A204.1 (cell line): ENCODE measurements around the gene SCGB3A1.

Experiments used
- FAIRE-seq: peaks from 2 replicates; lab custom pipeline; 2012; peaks lifted over from hg19 to GRCh38; lab: Jason Lieb, UNC

Gene SCGB3A1

DNA sequence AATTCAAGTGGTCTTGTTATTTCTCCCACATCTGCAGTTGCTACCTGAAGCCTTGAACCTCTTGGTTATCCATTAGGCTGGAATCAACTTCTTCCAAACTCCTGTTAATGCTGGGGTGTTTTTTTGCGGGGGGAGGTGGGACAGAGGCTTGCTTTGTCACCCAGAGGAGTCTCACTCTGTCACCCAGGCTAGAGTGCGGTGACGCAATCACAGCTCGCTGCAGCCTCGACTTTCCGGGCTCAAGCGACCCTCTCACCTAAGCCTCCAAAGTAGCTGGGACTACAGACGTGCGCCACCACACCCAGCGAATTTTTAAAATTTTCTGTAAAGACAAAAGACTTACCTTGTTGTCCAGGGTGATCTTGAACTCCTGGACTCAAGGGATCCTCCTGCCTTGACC is 4.4 kb downstream of the SCGB3A1 start:
- no peak for FAIRE-seq

- FAIRE-seq, result no peak
Observed at GRCh38 chr5:180586204-180586603, 5.1 kb downstream of the SCGB3A1 start.

DNA sequence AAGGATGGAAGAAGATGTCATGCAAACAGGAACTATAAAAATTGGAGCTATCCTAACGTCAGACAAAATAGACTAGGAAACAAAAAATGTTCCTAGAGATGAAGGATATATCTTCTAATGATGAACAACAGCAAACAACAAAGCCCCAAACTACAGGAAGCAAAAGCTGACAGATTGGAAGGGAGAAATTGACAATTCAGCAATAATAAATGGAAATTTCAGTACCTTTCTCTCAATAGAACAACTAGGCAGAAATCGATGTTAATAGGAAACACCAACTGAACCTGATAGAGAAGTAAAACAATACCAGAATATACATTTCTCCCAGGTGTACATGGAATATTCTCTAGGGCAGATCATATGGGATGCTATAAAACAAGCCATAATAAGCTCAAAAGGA is 7.6 kb downstream of the SCGB3A1 start:
- FAIRE-seq, result no peak

GRCh38 chr5:180580681-180581080 is 10.6 kb downstream of the SCGB3A1 start:
- no peak for FAIRE-seq

DNA sequence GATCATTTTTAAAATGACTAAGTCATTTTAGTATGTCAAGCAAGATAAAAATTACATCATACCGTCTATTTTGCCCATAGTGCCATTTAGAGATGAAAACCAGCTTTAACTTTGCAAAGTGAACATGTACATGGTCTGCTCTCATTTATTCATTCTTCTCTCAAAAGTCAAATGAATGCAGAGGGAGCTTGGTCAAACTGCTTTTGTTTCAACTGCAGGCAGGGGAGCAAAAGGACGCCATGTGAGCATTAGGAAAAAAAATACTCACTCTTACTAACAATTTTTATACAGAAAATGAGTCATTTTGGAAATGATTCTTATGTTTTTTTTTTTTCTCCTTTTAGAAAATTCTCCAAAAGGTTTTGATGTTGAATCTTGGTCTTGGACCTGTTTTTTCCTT is 15.7 kb downstream of the SCGB3A1 start:
- FAIRE-seq, result no peak

DNA sequence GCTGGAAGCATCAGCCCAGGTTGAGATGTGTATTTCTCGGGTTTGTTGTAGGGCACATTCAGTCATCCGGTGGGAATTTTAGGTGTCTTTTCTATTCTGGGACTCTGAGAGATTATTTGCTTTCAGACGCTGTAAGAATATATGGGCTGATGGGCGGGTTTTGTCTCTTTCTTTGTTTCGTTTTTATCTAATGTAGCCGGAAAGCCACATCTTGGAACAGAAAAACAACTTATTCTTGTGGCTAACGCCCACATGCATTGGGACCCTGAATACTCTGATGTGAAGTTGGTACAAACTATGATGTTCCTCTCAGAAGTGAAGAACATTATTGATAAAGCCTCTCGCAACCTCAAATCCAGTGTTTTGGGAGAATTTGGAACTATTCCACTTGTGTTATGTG is 22.4 kb downstream of the SCGB3A1 start:
- FAIRE-seq, result no peak

- no peak for FAIRE-seq
Observed at GRCh38 chr5:180563994-180564393, 27.3 kb downstream of the SCGB3A1 start.

DNA sequence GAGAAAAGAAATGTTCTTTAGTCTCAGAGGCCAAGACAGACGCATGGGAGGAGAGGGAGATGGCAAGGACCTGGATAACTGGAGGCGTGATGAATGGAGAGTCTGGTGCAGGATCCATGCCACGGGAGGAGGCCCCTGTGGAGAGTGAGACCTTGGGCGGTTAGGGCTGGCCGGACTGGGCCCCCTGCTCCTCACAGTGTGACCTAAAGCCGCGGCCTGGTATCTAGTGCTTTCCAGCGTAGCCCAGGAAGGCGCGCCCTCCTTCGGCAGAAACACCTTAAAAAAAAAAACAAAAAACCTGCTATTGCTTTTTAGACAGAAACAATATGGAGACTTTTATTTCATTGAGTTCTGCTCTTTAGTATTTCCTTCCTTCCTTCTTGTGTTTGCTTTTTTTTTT is 33.1 kb downstream of the SCGB3A1 start:
- FAIRE-seq, result no peak

- no peak for FAIRE-seq
Observed at GRCh38 chr5:180557217-180557809, 34.0 kb downstream of the SCGB3A1 start.

- FAIRE-seq, result no peak
Observed at GRCh38 chr5:180555168-180555921, 36.0 kb downstream of the SCGB3A1 start.

DNA sequence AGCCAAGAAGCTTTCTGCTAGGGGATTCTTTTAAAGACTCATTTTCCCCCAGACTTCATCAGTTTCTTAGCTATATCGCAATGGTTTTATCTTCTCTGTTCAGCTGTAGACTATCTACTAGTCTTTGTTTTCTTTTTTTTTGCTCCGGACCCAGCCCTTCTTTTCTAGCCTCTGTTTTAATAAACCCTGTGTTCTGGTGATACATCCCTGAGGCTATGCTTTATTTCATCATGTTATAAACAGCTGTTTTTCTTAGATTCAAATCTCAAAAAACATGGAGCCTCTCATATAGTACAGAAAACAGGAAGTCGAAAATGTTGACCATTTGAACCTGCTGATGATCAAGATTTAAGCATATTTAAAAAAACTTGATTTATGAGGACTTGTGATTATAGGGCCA is 37.8 kb downstream of the SCGB3A1 start:
- FAIRE-seq, result no peak

DNA sequence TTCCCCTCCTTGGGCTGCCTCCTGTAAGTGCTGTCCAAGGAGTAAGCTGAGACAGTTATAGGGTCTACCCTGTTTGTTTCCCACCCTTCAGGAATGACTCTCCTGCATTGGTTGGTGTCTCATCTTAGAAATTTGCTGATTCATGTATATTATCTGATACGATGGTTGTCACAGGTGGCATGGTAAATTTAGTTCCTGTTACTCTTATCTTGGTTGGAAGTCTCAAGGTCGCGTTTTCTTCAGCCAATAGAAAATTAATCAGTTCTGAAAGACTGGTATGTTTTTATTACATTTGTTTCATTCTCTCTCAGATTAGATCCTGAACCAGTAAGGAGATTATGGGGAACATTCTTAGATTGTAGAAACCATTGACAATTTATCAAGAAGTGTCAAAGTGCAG is 42.7 kb downstream of the SCGB3A1 start:
- FAIRE-seq, result no peak

DNA sequence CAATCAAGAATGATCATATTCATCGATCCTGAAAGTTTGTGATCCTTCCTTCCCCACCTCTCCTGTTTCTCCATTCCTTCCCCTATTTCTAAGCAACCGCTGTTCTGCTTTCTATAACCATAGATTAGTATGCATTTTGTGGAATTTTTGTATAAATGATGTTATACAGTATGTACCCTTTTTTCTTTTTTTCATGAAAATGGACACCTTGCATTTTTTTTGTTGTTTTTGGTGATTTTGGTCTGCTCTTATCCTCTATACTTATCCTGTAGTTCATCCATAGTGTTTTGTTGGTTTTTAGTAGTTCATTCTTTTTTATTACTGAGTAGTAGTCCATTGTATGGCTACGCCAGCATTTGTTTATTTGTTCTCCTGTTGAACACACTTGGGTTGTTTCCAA is 46.1 kb downstream of the SCGB3A1 start:
- no peak for FAIRE-seq

DNA sequence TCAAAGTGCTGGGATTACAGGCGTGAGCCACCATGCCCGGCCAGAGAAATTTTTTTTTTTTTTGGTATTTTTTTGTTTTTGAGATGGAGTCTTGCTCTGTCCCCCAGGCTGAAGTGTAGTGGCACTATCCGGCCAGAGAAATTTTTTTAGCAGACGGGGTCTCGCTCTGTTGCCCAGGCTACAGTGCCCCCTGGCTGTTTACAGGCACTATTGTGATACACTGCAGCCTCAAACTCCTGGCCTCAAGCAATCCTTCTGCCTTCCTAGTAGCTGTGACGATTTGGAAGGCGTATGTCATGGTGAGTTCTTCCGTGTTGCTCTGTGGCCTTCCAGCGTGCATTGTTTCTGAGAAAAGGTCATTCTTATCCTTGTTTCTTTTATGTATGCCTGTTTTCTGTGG is 49.6 kb downstream of the SCGB3A1 start:
- no peak for FAIRE-seq
